HG03095 (cell line): ENCODE data around the gene CPT1B.
"Not testable (repeated sequence)": the region's sequence is repeated elsewhere in the genome, so short reads cannot be mapped to it uniquely, and the experiment has no call there.

Source experiments
- ATAC-seq: cut with Tn5 transposase; IDR thresholded peaks from one replicate; pipeline ENCODE4 v1.9.1; 2021; ENCODE audit warnings: moderate library complexity; ENCODE audit not compliant: unreplicated experiment

Gene CPT1B

DNA sequence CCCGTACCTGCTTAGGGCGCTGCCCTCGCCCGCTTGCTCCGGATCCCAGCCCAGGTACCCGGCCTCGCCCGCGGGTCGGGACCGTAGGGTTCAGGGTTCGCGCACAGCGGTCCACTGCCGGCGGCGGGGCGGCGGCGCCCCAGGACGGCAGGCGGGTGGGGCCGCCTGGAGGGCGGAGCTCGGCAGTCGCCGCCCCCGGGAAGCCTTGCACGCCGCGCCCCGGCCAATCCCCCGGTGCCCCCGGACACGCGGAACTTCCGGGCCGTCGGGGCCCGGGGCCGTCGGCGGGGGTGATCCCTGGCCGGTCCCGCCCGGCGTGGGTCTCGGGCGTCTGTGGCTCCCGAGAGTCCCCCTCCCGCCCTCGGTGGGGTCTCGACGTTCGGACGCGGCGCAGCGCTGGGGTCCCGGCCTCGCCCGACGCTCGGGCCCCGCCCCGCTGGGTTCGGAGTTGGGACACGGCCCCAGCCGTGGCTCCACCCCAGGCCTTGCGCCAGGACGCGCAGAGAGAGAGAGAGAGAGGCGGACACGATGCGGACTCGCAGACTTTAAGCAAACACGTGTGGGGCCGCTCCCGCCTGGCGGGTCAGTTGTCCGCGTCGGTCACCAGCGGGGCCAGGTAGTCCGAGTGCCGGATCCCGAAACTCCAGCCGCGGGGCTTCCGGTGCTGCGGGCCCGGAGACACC lies 48.2 kb downstream of the CPT1B start, which contains the start of gene TYMP:
TYMP (minus strand) TSS at position 116 of the 683 bp plus-strand sequence. CDS start 303 bp downstream, outside the sequence.
- ATAC-seq: no peak

DNA sequence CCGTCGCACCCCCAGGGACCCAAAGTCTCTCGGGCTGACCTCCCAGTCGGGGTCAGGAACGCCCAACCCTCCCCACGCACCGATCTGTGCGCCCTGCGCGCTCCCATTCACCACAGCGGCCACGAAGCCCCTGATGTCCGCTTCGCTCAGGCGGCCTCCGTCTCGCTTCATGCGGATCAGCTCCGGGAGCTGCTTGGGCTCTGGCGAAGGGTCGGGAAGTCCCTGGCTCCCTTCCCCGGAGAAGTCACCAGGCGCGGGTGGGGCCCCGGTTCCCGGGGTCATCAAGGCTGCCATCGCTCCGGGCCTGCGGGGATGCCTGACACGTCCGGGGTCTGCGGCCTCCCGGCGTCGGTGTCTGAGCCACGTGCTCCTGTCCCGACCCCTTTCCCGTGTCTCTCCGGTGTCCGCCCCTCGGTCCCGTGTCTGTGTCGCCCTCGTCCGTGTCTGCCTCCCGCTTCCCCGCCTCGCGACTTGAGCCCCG lies 48.8 kb downstream of the CPT1B start:
- ATAC-seq: no peak

- ATAC-seq: no peak
These were observed 49.4 kb downstream of the CPT1B start for GRCh38 chr22:50528682-50529415.

GRCh38 chr22:50527921-50528681 lies 50.1 kb downstream of the CPT1B start:
- ATAC-seq: no peak

GRCh38 chr22:50526834-50527801 lies 51.1 kb downstream of the CPT1B start:
- no peak for ATAC-seq

DNA sequence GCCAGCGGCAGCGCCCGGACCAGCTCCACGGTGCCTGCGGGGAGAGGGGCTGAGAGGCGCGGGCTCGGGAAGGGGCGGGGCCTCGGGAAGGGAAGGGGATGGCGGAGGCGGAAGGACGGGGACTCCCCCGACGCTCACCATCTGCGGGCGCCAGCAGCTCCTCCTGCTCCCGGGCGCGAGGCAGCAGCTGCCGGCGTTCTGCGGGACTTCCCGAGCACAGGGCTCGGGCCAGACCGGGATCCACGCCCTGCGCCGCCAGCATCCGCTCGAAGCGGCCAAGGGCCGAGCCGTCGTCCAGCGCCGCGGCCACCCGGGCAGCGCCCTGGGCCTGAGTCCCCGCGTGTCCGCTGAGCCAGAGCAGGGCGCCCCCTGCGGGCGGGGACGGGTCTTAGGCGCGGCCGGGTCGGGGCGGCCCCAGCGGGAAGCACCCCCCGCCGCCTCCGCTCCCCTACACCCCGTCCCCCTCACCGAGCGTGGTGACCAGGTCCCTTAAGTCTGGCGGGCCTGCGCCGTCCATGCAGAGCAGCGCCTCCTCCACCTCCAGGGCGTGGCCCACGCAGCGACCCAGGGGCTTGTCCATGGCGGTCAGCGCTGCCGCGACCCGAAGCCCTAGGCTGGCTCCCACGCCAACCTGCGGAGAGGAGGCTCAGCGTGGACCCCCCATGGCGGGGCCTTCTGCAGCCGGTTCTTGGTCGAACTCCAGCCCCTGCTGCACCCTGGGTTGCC lies 52.0 kb downstream of the CPT1B start:
- peak; percentile 30 for ATAC-seq

GRCh38 chr22:50525858-50526107 lies 52.4 kb downstream of the CPT1B start:
- no peak for ATAC-seq

DNA sequence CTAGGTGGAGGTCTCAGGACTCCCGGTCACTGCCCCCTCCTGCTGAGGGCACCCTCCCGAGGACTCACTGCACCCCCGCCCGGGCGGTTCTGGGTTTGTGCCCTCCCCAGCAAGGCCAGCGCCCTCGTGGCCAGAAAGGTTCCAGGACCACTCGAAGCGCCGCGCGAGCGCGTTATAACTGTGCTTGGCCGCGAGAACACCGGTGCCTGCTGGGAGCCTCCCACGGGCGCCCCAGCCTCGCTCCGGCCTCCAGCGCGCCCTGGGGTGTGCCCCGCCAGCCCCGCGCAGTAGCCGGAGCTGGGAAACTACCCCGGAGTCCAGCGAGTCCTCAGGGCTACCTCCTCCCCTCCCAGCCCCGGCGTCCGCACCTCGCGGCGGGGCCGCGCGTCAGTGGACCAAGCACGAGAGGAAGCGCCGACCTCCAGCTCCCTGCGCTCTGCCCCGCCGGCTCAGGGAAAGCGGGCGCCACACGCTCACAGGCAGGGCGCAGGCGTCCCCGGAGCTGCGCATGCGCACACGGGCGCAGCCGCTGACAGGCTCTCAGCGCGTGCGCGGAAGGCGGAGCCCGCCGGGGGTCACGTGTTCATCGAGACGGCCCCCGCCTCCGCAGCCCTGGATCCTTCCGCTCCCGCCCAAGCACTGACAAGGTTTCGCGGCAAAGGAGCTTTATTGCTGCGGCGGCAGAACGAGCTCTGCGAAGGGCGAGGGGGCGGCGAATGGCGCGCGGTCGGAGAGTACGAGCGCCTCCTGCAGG lies 52.9 kb downstream of the CPT1B start, which contains the start of gene SCO2:
SCO2 (minus strand) TSS at position 495 of the 754 bp plus-strand sequence. CDS start 1,187 bp downstream, outside the sequence.
- peak; percentile 27 for ATAC-seq

DNA sequence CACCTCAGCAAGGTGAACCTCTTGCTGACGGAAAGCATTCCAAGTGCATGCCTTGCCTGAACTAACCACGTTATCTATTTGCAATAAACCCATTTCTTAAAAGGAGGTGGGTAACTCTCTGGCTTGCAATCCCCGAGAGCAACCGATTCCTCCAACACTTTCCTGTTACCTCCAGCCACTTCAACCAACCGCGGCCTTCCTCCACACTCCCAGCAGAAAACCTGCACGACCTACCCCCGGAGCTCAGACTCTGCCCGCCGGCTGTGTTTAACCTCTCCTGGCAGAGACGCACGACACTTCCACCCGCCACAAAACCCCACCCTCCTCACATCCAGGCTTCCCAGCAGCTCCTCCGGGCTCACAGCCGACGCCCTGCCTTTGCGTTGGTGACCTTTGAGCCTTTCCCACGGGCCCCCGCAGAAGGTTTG lies 53.5 kb downstream of the CPT1B start:
- no peak for ATAC-seq

DNA sequence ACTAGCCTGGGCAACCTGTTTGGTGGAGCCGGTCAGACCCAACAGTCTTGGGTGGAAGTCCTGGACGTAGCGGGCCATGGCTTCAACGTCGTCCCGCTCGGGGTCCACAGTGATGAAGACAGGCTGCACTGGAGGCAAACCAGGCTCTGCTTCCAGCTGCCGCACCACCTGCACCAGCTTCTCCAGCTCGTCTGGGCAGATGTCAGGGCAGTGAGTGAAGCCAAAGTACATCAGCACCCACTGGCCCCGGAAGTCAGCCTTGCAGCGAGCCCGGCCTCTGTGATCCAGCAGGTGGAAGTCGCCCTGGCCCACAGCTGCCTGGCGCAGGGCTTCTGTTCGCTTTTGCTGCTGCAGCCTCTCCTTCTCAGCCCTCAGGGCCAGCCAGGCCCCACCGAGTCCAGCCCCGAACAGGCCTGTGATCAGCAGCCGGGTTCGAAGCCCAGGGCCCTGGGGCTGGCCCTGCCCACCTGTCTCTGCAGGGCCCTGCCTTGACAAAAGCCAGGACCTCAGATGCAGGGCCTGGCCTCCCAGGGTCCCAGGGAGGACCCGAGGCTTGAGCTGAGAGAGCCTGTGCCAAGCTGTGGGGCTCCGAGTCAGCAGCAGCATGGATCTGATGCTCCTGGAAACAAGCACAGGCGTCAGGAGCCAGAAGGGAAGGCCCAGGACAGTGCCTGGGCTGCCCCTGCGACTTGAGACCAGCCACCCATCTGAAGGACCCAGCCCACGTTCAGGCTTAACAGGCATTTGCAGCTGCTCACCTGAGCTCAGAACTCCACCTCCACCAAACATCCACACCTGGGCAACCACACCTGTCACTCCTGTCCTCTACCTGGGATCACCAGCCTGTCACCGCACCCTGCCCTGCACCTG lies 54.2 kb downstream of the CPT1B start:
- no peak for ATAC-seq

DNA sequence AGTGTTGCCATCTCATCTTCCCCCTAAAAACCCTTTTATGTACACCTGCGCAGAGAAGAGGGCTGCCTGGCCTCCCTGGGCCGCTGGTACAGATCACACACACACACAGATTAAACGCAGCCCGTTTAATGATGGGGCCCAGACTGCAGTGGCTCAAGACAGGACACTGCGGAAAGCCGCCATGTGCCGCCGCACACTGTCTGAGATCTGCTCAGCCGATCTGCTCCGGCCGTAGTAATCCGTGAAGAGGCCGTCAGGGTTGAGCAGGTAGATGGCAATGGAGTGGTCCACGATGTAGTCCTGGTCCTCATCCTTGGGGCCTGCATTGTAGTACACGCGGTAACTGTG lies 54.8 kb downstream of the CPT1B start:
- ATAC-seq: no peak

- ATAC-seq: no peak
These were observed 55.3 kb downstream of the CPT1B start for GRCh38 chr22:50522806-50523438.

DNA sequence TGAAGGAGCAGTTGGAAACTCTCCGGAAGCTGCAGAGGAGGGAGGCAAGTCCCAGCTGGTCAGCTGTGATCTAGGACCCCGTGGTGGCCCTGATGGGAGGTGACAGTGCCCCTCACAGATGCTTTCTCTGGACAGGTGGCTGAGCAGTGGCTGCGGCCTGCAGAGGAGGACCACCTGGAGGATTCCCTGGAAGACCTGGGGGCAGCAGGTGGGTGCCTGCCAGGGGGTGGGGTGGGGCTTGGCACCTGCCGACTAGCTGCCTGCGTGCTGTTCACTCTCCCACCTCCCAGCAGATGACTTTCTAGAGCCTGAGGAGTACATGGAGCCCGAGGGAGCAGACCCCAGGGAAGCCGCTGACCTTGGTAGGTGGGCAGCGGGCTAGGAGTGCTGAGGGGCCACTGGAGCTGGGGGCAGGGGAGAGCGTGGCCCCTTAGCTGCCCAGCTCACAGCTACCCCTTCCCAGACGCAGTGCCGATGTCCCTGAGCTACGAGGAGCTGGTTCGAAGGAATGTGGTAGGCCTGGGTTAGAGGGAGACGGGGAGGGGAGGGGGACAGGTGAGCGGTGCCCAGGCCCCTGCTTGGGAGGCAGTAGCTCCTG lies 55.9 kb downstream of the CPT1B start:
- ATAC-seq: no peak

- ATAC-seq: no peak
These were observed 56.5 kb downstream of the CPT1B start for GRCh38 chr22:50521710-50522109.

- no peak for ATAC-seq
These were observed 57.3 kb downstream of the CPT1B start for GRCh38 chr22:50520826-50521453.

DNA sequence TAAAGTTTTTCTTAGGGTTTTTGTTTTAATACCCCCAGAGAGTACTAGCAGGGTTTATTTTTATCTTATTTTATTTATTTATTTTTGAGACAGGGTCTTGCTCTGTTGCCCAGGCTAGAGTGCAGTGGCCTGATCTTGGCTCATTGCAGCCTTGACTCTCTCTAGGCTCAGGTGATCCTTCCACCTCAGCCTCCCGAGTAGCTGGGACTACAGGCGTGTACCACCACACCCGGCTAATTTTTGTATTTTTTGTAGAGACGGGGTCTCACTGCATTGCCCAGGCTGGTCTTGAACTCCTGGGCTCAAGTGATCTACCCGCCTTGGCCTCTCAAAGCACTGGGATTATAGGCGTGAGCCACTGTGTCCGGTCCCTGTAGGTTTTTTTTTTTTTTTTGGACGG lies 58.0 kb downstream of the CPT1B start:
- not testable (repeated sequence) for ATAC-seq

- ATAC-seq: no peak
These were observed 59.1 kb downstream of the CPT1B start for GRCh38 chr22:50519151-50519550.
